NCI-H146 (cell line): ENCODE measurements around the gene COQ10A.
"Not testable (repeated sequence)": the region's sequence is repeated elsewhere in the genome, so short reads cannot be mapped to it uniquely, and the experiment has no call there.

Experiments
- DNase-seq: peaks from one replicate; lab custom pipeline; 2025; lab: John Stamatoyannopoulos, UW

Gene COQ10A

GRCh38 chr12:56280849-56281248 lies 14.1 kb downstream of the COQ10A start:
- DNase-seq = no peak

GRCh38 chr12:56282030-56282429 lies 15.3 kb downstream of the COQ10A start:
- DNase-seq = no peak

GRCh38 chr12:56282579-56282978 lies 15.8 kb downstream of the COQ10A start:
- no peak for DNase-seq

- DNase-seq = not testable (repeated sequence)
Measured at GRCh38 chr12:56284263-56284662, 17.5 kb downstream of the COQ10A start.

- DNase-seq = no peak
Measured at GRCh38 chr12:56286044-56286830, 19.5 kb downstream of the COQ10A start.

- DNase-seq = no peak
Measured at GRCh38 chr12:56288705-56289387, 22.1 kb downstream of the COQ10A start.

GRCh38 chr12:56293795-56294194 lies 27.1 kb downstream of the COQ10A start:
- no peak for DNase-seq

GRCh38 chr12:56296295-56296694 lies 29.6 kb downstream of the COQ10A start:
- DNase-seq = no peak

GRCh38 chr12:56297400-56297799 lies 30.7 kb downstream of the COQ10A start:
- no peak for DNase-seq

GRCh38 chr12:56298828-56299227 lies 32.1 kb downstream of the COQ10A start:
- no peak for DNase-seq

GRCh38 chr12:56299308-56299852 lies 32.6 kb downstream of the COQ10A start:
- peak; percentile 55 for DNase-seq

- peak; percentile 100 for DNase-seq
Measured at GRCh38 chr12:56299853-56300643, 33.3 kb downstream of the COQ10A start, which contains the start of gene CS. CS (minus strand) TSS chr12:56300330; CDS start chr12:56300201, 129 bp downstream.

- DNase-seq = no peak
Measured at GRCh38 chr12:56300644-56301464, 34.1 kb downstream of the COQ10A start.

- no peak for DNase-seq
Measured at GRCh38 chr12:56304276-56304675, 37.5 kb downstream of the COQ10A start.

GRCh38 chr12:56304872-56305590 lies 38.3 kb downstream of the COQ10A start:
- no peak for DNase-seq

- no peak for DNase-seq
Measured at GRCh38 chr12:56307221-56307965, 40.7 kb downstream of the COQ10A start.

GRCh38 chr12:56308714-56309113 lies 42.0 kb downstream of the COQ10A start:
- no peak for DNase-seq

- no peak for DNase-seq
Measured at GRCh38 chr12:56311003-56311402, 44.3 kb downstream of the COQ10A start.

- peak; percentile 54 for DNase-seq
Measured at GRCh38 chr12:56315249-56315621, 48.5 kb downstream of the COQ10A start.
